HG02840 (cell line): ENCODE results near the gene FOXO3.
A peak's percentile ranks its signal among the peaks of the same experiment; 100 is the strongest.
"Not testable (repeated sequence)": the region's sequence is repeated elsewhere in the genome, so short reads cannot be mapped to it uniquely, and the experiment has no call there.

Experiments used
- ATAC-seq: cut with Tn5 transposase; IDR thresholded peaks from one replicate; pipeline ENCODE4 v1.9.1; 2021; ENCODE audit warnings: mild to moderate bottlenecking, moderate library complexity, moderate number of reproducible peaks; ENCODE audit not compliant: unreplicated experiment, low FRiP score

Gene FOXO3

GRCh38 chr6:108555399-108556052 lies 5.2 kb upstream of the FOXO3 start:
- no peak for ATAC-seq

GRCh38 chr6:108556250-108556649 lies 4.5 kb upstream of the FOXO3 start:
- ATAC-seq: no peak

GRCh38 chr6:108556866-108557493 lies 3.7 kb upstream of the FOXO3 start:
- no peak for ATAC-seq

- no peak for ATAC-seq
Measured at GRCh38 chr6:108557494-108558371, 3.0 kb upstream of the FOXO3 start.

GRCh38 chr6:108558372-108559096 lies 2.2 kb upstream of the FOXO3 start:
- peak; percentile 53 for ATAC-seq

- peak; percentile 42 for ATAC-seq
Measured at GRCh38 chr6:108559097-108559883, 1.4 kb upstream of the FOXO3 start.

- ATAC-seq: no peak
Measured at GRCh38 chr6:108559884-108560462, 744 bp upstream of the FOXO3 start.

- not testable (repeated sequence) for ATAC-seq
Measured at GRCh38 chr6:108561309-108561647, 561 bp downstream of the FOXO3 start.

- no peak for ATAC-seq
Measured at GRCh38 chr6:108561742-108562502, 1.2 kb downstream of the FOXO3 start.

- no peak for ATAC-seq
Measured at GRCh38 chr6:108562503-108562993, 1.8 kb downstream of the FOXO3 start.

GRCh38 chr6:108563292-108563691 lies 2.6 kb downstream of the FOXO3 start:
- ATAC-seq: no peak

GRCh38 chr6:108564178-108564577 lies 3.5 kb downstream of the FOXO3 start:
- ATAC-seq: no peak

GRCh38 chr6:108565091-108565766 lies 4.5 kb downstream of the FOXO3 start:
- peak; percentile 80 for ATAC-seq

GRCh38 chr6:108565893-108566292 lies 5.2 kb downstream of the FOXO3 start:
- ATAC-seq: no peak

GRCh38 chr6:108566406-108566805 lies 5.7 kb downstream of the FOXO3 start:
- ATAC-seq: no peak

- ATAC-seq: no peak
Measured at GRCh38 chr6:108568101-108568500, 7.4 kb downstream of the FOXO3 start.

- ATAC-seq: no peak
Measured at GRCh38 chr6:108568551-108569305, 8.0 kb downstream of the FOXO3 start.

GRCh38 chr6:108570517-108570916 lies 9.8 kb downstream of the FOXO3 start:
- no peak for ATAC-seq
